ENCODE results near the gene RAB22A. TPM values are rescaled to one million over a fixed set of nuclear protein-coding genes. Genes with fewer than 3 reads are reported as not detected.

The RAB22A gene
- total and polyA plus RNA-seq, 9 of the 15 experiments (the other 6 are each of a cell fraction or from before 2014, with no cell fraction given), result 1.1 to 8.0 (median 6.7) TPM

DNA sequence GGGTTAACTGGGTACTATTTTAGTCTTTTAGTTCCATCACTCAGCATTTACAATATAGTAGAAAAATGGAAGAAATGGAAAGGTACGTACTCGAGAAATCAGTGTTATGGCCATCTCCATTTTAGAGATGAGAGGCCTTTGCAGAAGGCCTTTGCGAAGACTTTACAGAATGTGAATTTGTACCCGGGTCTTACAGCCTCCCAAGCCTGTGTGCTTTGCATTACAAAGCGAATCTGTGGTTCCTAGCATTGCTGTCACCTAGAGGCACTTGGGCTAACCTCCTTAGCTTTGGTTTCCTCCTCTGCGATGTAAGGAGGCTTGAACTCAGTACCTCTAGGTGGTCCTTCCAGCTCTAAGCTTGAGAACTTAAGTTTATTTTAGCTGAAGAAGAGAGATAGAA lies 90.4 kb downstream of the RAB22A start:
- ATAC-seq (no peak), DNase-seq (ENCODE audit: extremely low read depth in 1 of 4, low spot score in 3 of 4) (no peak), FAIRE-seq (no peak)
- H3K27me3 ChIP-seq (ENCODE audit: control insufficient read depth in 2 of 2, insufficient read depth in 2 of 2, low read length in 2 of 2), result no peaks in the 10 kb centered on the region
- H3K4me3 ChIP-seq, result no peak overlapping the region
- in situ Hi-C loops (cut with MboI) (no loop called here), intact Hi-C loops (cut with micrococcal nuclease) (no loop called here)
- no peak overlapping the region for H2AFZ ChIP-seq (ENCODE audit: low read depth, low read length)
- H3K27ac ChIP-seq (ENCODE audit: extremely low read depth, low read depth, low read length), result no peak overlapping the region
- peaks cover 9 to 17% of the 10 kb centered on the region in 2 experiments for H3K4me1 ChIP-seq (replicated peaks in 1 of 2; ENCODE audit: control insufficient read depth in 2 of 2, insufficient read depth in 2 of 2, low read length in 2 of 2)
- POLR2A ChIA-PET, result interaction anchor here (0.9 kb wide), 1 partner anchor 21 kb away, joined by 4 read pairs; no protein-coding TSS in a partner anchor
- no peak overlapping the region for H3K9ac ChIP-seq (ENCODE audit: insufficient read depth in 1 of 2, low read depth in 2 of 2, low read length in 2 of 2)
- H3K4me2 ChIP-seq (ENCODE audit: insufficient read depth, low read length), result no peak overlapping the region
- H3K9me1 ChIP-seq (ENCODE audit: control insufficient read depth, insufficient read depth, low read length), result no peaks in the 10 kb centered on the region
- peaks cover 97% of the 10 kb centered on the region for H3K79me2 ChIP-seq (ENCODE audit: control insufficient read depth, insufficient read depth, low read length)
- no TSS peak for BruUV-seq (replicated peaks)
- H3K36me3 ChIP-seq (ENCODE audit: control insufficient read depth, insufficient read depth, low read length), result peaks cover 48% of the 10 kb centered on the region
- H4K20me1 ChIP-seq (replicated peaks; ENCODE audit: control insufficient read depth, insufficient read depth, low read length), result peaks cover 51% of the 10 kb centered on the region
- 96% methylated on average over 6 of the region's 6 CpGs for WGBS (ENCODE audit: insufficient coverage, low coverage, missing lambda C conversion rate)
- H3K9me3 ChIP-seq (replicated peaks; ENCODE audit: control insufficient read depth, insufficient read depth, low read depth, low read length), result no peaks in the 10 kb centered on the region
- CTCF ChIA-PET (ENCODE audit: low intra/inter-chr PET ratio), result no interaction called here
- TF ChIP-seq RBBP5 (IDR thresholded peaks at IDR 0.05; ENCODE audit: borderline replicate concordance, insufficient read depth, low read length, poor library complexity, severe bottlenecking) (no peak), ARID2 (IDR thresholded peaks at IDR 0.05) (no peak), ZNF551 (CRISPR knock-in tag; IDR thresholded peaks at IDR 0.05) (no peak), TAL1 (IDR thresholded peaks at IDR 0.05) (no peak), HMGN3 (IDR thresholded peaks at IDR 0.05; ENCODE audit: borderline replicate concordance, extremely low read depth, insufficient read length, low read depth, low read length) (no peak), ZNF436 (CRISPR knock-in tag; IDR thresholded peaks at IDR 0.05) (no peak), RBM15 (IDR thresholded peaks at IDR 0.05; ENCODE audit: insufficient read depth, low read length) (no peak), TSC22D4 (tag; IDR thresholded peaks at IDR 0.05) (no peak), NFE2 (IDR thresholded peaks at IDR 0.05; ENCODE audit: low read depth) (no peak), CBFA2T2 (conservative IDR thresholded peaks at IDR 0.05) (no peak)
- TF ChIP-seq, protein P1, sequence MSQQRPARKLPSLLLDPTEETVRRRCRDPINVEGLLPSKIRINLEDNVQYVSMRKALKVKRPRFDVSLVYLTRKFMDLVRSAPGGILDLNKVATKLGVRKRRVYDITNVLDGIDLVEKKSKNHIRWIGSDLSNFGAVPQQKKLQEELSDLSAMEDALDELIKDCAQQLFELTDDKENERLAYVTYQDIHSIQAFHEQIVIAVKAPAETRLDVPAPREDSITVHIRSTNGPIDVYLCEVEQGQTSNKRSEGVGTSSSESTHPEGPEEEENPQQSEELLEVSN (IDR thresholded peaks at IDR 0.05; ENCODE audit: borderline replicate concordance in 1 of 2, extremely low read depth in 1 of 2, insufficient read depth in 1 of 2, insufficient read length in 1 of 2, low read depth in 1 of 2, low read length in 1 of 2, poor library complexity in 1 of 2, severe bottlenecking in 1 of 2), result no peak
- TF ChIP-seq, protein P2, sequence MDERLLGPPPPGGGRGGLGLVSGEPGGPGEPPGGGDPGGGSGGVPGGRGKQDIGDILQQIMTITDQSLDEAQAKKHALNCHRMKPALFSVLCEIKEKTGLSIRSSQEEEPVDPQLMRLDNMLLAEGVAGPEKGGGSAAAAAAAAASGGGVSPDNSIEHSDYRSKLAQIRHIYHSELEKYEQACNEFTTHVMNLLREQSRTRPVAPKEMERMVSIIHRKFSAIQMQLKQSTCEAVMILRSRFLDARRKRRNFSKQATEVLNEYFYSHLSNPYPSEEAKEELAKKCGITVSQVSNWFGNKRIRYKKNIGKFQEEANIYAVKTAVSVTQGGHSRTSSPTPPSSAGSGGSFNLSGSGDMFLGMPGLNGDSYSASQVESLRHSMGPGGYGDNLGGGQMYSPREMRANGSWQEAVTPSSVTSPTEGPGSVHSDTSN (CRISPR knock-in tag; IDR thresholded peaks at IDR 0.05; ENCODE audit: low read depth), result no peak
- TF ChIP-seq, protein P2 (tag; conservative IDR thresholded peaks at IDR 0.05; ENCODE audit: low read depth), result no peak
- TF ChIP-seq, protein P3, sequence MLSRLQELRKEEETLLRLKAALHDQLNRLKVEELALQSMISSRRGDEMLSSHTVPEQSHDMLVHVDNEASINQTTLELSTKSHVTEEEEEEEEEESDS (CRISPR knock-in tag; IDR thresholded peaks at IDR 0.05), result no peak
